SH-SY5Y (cell line): ENCODE data around the gene TENM4.

Experiments used
- GATA2 ChIP-seq: IDR thresholded peaks from 2 replicates; pipeline ENCODE4 v1.6.1; 2011; ENCODE audit warnings: mild to moderate bottlenecking, low read depth, low read length
- GATA3 ChIP-seq: IDR thresholded peaks from 2 replicates; pipeline ENCODE4 v1.6.1; 2011; ENCODE audit warnings: low read depth, mild to moderate bottlenecking, low read length, moderate library complexity

GRCh38 chr11:79047980-79048379 is 392.9 kb downstream of the TENM4 start:
- no peak for TF ChIP-seq GATA3
- TF ChIP-seq GATA2 = no peak
